Activated CD4-positive, alpha-beta T cell treated with anti-CD3 and anti-CD28 coated beads, Interleukin-10, Interleukin-2, amounts not matched to agents 100 ng/mL and 50 ng/mL, durations not matched to agents 16 hours and 8 hours (primary cell): Measurements from ENCODE around the gene NRCAM.

Experiments
- DNase-seq: peaks from one replicate; pipeline ENCODE4 v3.0.0-alpha.2; 2020

Gene NRCAM

GRCh38 chr7:108423089-108423989, 32.9 kb downstream of the NRCAM start:
- peak; percentile 4 for DNase-seq

- DNase-seq, result no peak
Observed at GRCh38 chr7:108421720-108422331, 34.4 kb downstream of the NRCAM start.

GRCh38 chr7:108419961-108420908, 36.0 kb downstream of the NRCAM start:
- peak; percentile 31 for DNase-seq

GRCh38 chr7:108418946-108419345, 37.3 kb downstream of the NRCAM start:
- no peak for DNase-seq

GRCh38 chr7:108417926-108418325, 38.3 kb downstream of the NRCAM start:
- DNase-seq, result no peak

- no peak for DNase-seq
Observed at GRCh38 chr7:108417144-108417543, 39.1 kb downstream of the NRCAM start.

GRCh38 chr7:108415821-108416536, 40.3 kb downstream of the NRCAM start:
- peak; percentile 65 for DNase-seq

- no peak for DNase-seq
Observed at GRCh38 chr7:108415084-108415483, 41.2 kb downstream of the NRCAM start.

GRCh38 chr7:108413782-108414492, 42.3 kb downstream of the NRCAM start:
- DNase-seq, result peak; percentile 9

- DNase-seq, result no peak
Observed at GRCh38 chr7:108413337-108413736, 42.9 kb downstream of the NRCAM start.

GRCh38 chr7:108409146-108409545, 47.1 kb downstream of the NRCAM start:
- DNase-seq, result no peak

- DNase-seq, result no peak
Observed at GRCh38 chr7:108408296-108408991, 47.8 kb downstream of the NRCAM start.

- no peak for DNase-seq
Observed at GRCh38 chr7:108407676-108408075, 48.6 kb downstream of the NRCAM start.

- no peak for DNase-seq
Observed at GRCh38 chr7:108406222-108406890, 49.9 kb downstream of the NRCAM start.

GRCh38 chr7:108404509-108405420, 51.5 kb downstream of the NRCAM start:
- DNase-seq, result no peak

- no peak for DNase-seq
Observed at GRCh38 chr7:108403597-108404217, 52.5 kb downstream of the NRCAM start.

- peak; percentile 11 for DNase-seq
Observed at GRCh38 chr7:108402865-108403264, 53.4 kb downstream of the NRCAM start.

GRCh38 chr7:108396080-108396479, 60.2 kb downstream of the NRCAM start:
- DNase-seq, result no peak

- DNase-seq, result no peak
Observed at GRCh38 chr7:108395426-108395825, 60.8 kb downstream of the NRCAM start.
